ENCODE results near the gene CIRBP.

Gene CIRBP

GRCh38 chr19:1274081-1274851 lies 5.1 kb downstream of the CIRBP start:
- Histone ChIP-seq H3K36me3 (ENCODE audit: insufficient read depth, low read length) (peaks cover 61% of the 10 kb centered on the region), H3K9ac (ENCODE audit: low read depth, low read length) (peak overlapping the region; percentile 100), H3K9me3 (ENCODE audit: insufficient read depth, low read depth, low read length) (no peaks in the 10 kb centered on the region), H3K27ac (ENCODE audit: low read depth, low read length) (peak overlapping the region; percentile 100), H3K27me3 (ENCODE audit: insufficient read depth, low read length) (no peaks in the 10 kb centered on the region), H3K4me3 (ENCODE audit: low read length) (peak overlapping the region; percentile 90), H3K4me1 (ENCODE audit: insufficient read depth, low read length) (peaks cover 13% of the 10 kb centered on the region)
- 87% methylated on average over 46 of the region's 46 CpGs for WGBS

GRCh38 chr19:1274852-1275259 lies 5.7 kb downstream of the CIRBP start:
- 42% methylated on average over 44 of the region's 44 CpGs for WGBS
- H3K36me3 ChIP-seq (ENCODE audit: insufficient read depth, low read length) = peaks cover 65% of the 10 kb centered on the region
- no peaks in the 10 kb centered on the region for H3K9me3 ChIP-seq (ENCODE audit: insufficient read depth, low read depth, low read length)
- H3K9ac ChIP-seq (ENCODE audit: low read depth, low read length) = peak overlapping the region; percentile 100
- H3K4me1 ChIP-seq (ENCODE audit: insufficient read depth, low read length) = peaks cover 13% of the 10 kb centered on the region
- no peaks in the 10 kb centered on the region for H3K27me3 ChIP-seq (ENCODE audit: insufficient read depth, low read length)
- peak overlapping the region; percentile 100 for H3K27ac ChIP-seq (ENCODE audit: low read depth, low read length)
- peak overlapping the region; percentile 90 for H3K4me3 ChIP-seq (ENCODE audit: low read length)

- peaks cover 13% of the 10 kb centered on the region for H3K4me1 ChIP-seq (ENCODE audit: insufficient read depth, low read length)
- no peaks in the 10 kb centered on the region for H3K9me3 ChIP-seq (ENCODE audit: insufficient read depth, low read depth, low read length)
- peak within 1 kb of the TSS; percentile 100 for H3K27ac ChIP-seq (ENCODE audit: low read depth, low read length)
- peak within 1 kb of the TSS; percentile 100 for H3K9ac ChIP-seq (ENCODE audit: low read depth, low read length)
- H3K27me3 ChIP-seq (ENCODE audit: insufficient read depth, low read length) = no peaks in the 10 kb centered on the region
- under 1% methylated on average over 96 of the region's 98 CpGs for WGBS
- H3K36me3 ChIP-seq (ENCODE audit: insufficient read depth, low read length) = peaks cover 64% of the 10 kb centered on the region
- peak within 1 kb of the TSS; percentile 90 for H3K4me3 ChIP-seq (ENCODE audit: low read length)
Measured at GRCh38 chr19:1275260-1275975, 6.3 kb downstream of the CIRBP start, which contains the start of gene FAM174C. TSS of gene FAM174C (plus strand) at chr19:1275530. CDS start at chr19:1275550, 20 bp downstream.

- H3K36me3 ChIP-seq (ENCODE audit: insufficient read depth, low read length) = peaks cover 57% of the 10 kb centered on the region
- peak overlapping the region; percentile 88 for H3K27ac ChIP-seq (ENCODE audit: low read depth, low read length)
- H3K4me3 ChIP-seq (ENCODE audit: low read length) = peak overlapping the region; percentile 90
- no peaks in the 10 kb centered on the region for H3K27me3 ChIP-seq (ENCODE audit: insufficient read depth, low read length)
- H3K9ac ChIP-seq (ENCODE audit: low read depth, low read length) = peak overlapping the region; percentile 91
- peaks cover 7% of the 10 kb centered on the region for H3K4me1 ChIP-seq (ENCODE audit: insufficient read depth, low read length)
- no peaks in the 10 kb centered on the region for H3K9me3 ChIP-seq (ENCODE audit: insufficient read depth, low read depth, low read length)
- WGBS = 15% methylated on average over 43 of the region's 43 CpGs
Measured at GRCh38 chr19:1275976-1276627, 7.0 kb downstream of the CIRBP start.

- Histone ChIP-seq H3K27ac (ENCODE audit: low read depth, low read length) (no peak overlapping the region), H3K27me3 (ENCODE audit: insufficient read depth, low read length) (no peaks in the 10 kb centered on the region), H3K4me1 (ENCODE audit: insufficient read depth, low read length) (peaks cover 6% of the 10 kb centered on the region), H3K4me3 (ENCODE audit: low read length) (peak overlapping the region; percentile 90), H3K9me3 (ENCODE audit: insufficient read depth, low read depth, low read length) (no peaks in the 10 kb centered on the region), H3K9ac (ENCODE audit: low read depth, low read length) (peak overlapping the region; percentile 91; the same call in 1 of the 2 replicates), H3K36me3 (ENCODE audit: insufficient read depth, low read length) (peaks cover 52% of the 10 kb centered on the region)
- WGBS = 90% methylated on average over 10 of the region's 10 CpGs
Measured at GRCh38 chr19:1276628-1277022, 7.5 kb downstream of the CIRBP start.

DNA sequence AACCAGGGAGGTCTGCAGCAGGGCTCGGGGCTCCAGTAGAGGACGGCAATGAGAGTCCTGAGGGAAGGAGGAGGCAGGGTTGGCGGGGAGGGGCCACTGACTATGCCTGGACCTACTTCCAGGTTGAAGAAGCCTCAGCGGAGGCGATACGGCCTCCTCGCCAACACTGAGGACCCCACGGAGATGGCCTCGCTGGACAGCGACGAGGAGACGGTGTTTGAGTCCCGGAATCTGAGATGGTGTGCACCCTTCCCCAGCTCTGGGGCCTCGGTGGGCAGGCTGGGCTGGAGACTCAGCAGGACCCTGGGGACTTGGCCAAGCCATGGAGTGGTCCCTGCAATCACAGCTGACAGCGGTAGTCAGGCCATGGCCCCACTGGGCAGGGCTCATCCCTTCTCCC lies 7.9 kb downstream of the CIRBP start:
- no peak overlapping the region for H3K9ac ChIP-seq (ENCODE audit: low read depth, low read length)
- peaks cover 48% of the 10 kb centered on the region for H3K36me3 ChIP-seq (ENCODE audit: insufficient read depth, low read length)
- H3K27ac ChIP-seq (ENCODE audit: low read depth, low read length) = no peak overlapping the region
- WGBS = 95% methylated on average over 15 of the region's 15 CpGs
- peaks cover 6% of the 10 kb centered on the region for H3K4me1 ChIP-seq (ENCODE audit: insufficient read depth, low read length)
- H3K27me3 ChIP-seq (ENCODE audit: insufficient read depth, low read length) = no peaks in the 10 kb centered on the region
- no peaks in the 10 kb centered on the region for H3K9me3 ChIP-seq (ENCODE audit: insufficient read depth, low read depth, low read length)
- no peak overlapping the region for H3K4me3 ChIP-seq (ENCODE audit: low read length)

GRCh38 chr19:1278074-1278473 lies 8.9 kb downstream of the CIRBP start:
- Histone ChIP-seq H3K4me1 (ENCODE audit: insufficient read depth, low read length) (peaks cover 6% of the 10 kb centered on the region), H3K9ac (ENCODE audit: low read depth, low read length) (no peak overlapping the region), H3K9me3 (ENCODE audit: insufficient read depth, low read depth, low read length) (no peaks in the 10 kb centered on the region), H3K36me3 (ENCODE audit: insufficient read depth, low read length) (peaks cover 38% of the 10 kb centered on the region), H3K4me3 (ENCODE audit: low read length) (no peak overlapping the region), H3K27me3 (ENCODE audit: insufficient read depth, low read length) (no peaks in the 10 kb centered on the region), H3K27ac (ENCODE audit: low read depth, low read length) (no peak overlapping the region)
- 92% methylated on average over 12 of the region's 12 CpGs for WGBS

GRCh38 chr19:1278713-1279660 lies 9.9 kb downstream of the CIRBP start:
- Histone ChIP-seq H3K4me3 (ENCODE audit: low read length) (no peak overlapping the region), H3K9me3 (ENCODE audit: insufficient read depth, low read depth, low read length) (no peaks in the 10 kb centered on the region), H3K27ac (ENCODE audit: low read depth, low read length) (no peak overlapping the region), H3K27me3 (ENCODE audit: insufficient read depth, low read length) (peaks cover under 1% of the 10 kb centered on the region; the same call in 1 of the 2 replicates), H3K36me3 (ENCODE audit: insufficient read depth, low read length) (peaks cover 29% of the 10 kb centered on the region), H3K4me1 (ENCODE audit: insufficient read depth, low read length) (peaks cover 3% of the 10 kb centered on the region; the same call in 1 of the 2 replicates), H3K9ac (ENCODE audit: low read depth, low read length) (no peak overlapping the region)
- WGBS = 94% methylated on average over 25 of the region's 25 CpGs

DNA sequence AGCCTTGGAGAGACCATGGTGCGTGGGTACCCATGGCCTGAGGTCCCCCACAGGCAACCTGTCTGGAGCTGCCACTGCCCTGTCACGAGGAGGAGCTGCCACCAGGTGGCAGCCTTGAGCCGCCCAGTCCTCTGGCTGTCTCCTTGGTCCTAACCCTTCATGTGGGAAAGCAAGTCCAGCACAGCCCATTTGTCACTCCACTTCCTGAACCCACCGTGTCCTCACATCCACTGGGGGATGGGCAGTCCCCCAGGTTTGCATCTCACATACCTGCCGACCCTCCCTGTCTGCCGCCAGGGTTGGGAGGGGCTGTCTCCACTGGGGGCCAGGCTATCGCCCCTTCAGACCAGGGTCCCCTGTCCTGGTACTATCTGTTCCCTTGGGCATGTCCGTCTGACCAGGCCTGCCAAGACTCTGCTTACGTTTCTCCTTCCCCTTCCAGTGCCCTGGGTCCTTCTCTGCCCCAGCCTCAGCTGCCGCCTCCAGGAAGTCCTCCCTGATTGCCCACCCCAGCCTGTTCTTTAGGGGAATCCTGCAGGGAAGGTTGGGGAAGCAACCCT lies 10.7 kb downstream of the CIRBP start:
- H3K4me3 ChIP-seq (ENCODE audit: low read length) = no peak overlapping the region
- H3K4me1 ChIP-seq (ENCODE audit: insufficient read depth, low read length) = peaks cover 3% of the 10 kb centered on the region; the same call in 1 of the 2 replicates
- WGBS = 49% methylated on average over 10 of the region's 10 CpGs
- H3K36me3 ChIP-seq (ENCODE audit: insufficient read depth, low read length) = peaks cover 20% of the 10 kb centered on the region; the same call in 1 of the 2 replicates
- H3K27me3 ChIP-seq (ENCODE audit: insufficient read depth, low read length) = peaks cover 9% of the 10 kb centered on the region
- H3K9me3 ChIP-seq (ENCODE audit: insufficient read depth, low read depth, low read length) = no peaks in the 10 kb centered on the region
- no peak overlapping the region for H3K27ac ChIP-seq (ENCODE audit: low read depth, low read length)
- H3K9ac ChIP-seq (ENCODE audit: low read depth, low read length) = no peak overlapping the region
